Mucosa of rectum (tissue), 2 donors: Measurements from ENCODE around the gene TYW5.
"Not testable (repeated sequence)": the region's sequence is repeated elsewhere in the genome, so short reads cannot be mapped to it uniquely, and the experiment has no call there.

Experiments
- H3K27ac ChIP-seq, 2 donors: one replicate each; pipeline ENCODE4 v1.7.0; 2013; ENCODE audit warnings: inconsistent platforms in 2 of 2, low read depth in 2 of 2, low read length in 2 of 2
- H3K27me3 ChIP-seq, 2 donors: one replicate each; pipeline ENCODE4 v1.7.0; 2013; ENCODE audit warnings: low read length in 2 of 2; ENCODE audit not compliant: control insufficient read depth in 2 of 2, insufficient read depth in 2 of 2
- H3K36me3 ChIP-seq, 2 donors: one replicate each; pipeline ENCODE4 v1.7.0; 2013; ENCODE audit warnings: low read length in 2 of 2; ENCODE audit not compliant: control insufficient read depth in 2 of 2, insufficient read depth in 2 of 2
- H3K4me1 ChIP-seq, 2 donors: one replicate each; pipeline ENCODE4 v1.7.0; 2013; ENCODE audit warnings: low read length in 2 of 2, mild to moderate bottlenecking in 1 of 2; ENCODE audit not compliant: control insufficient read depth in 2 of 2, insufficient read depth in 2 of 2
- H3K4me3 ChIP-seq, 2 donors: one replicate each; pipeline ENCODE4 v1.7.0; 2013; ENCODE audit warnings: low read length in 2 of 2
- H3K9ac ChIP-seq, 2 donors: one replicate each; pipeline ENCODE4 v1.7.0; 2013; ENCODE audit warnings: low read length in 2 of 2, low read depth in 1 of 2, mild to moderate bottlenecking in 1 of 2
- H3K9me3 ChIP-seq, 2 donors: one replicate each; pipeline ENCODE4 v1.7.0; 2013; ENCODE audit warnings: low read length in 2 of 2; ENCODE audit not compliant: control insufficient read depth in 2 of 2
- donor health status: healthy.
- donor health status: Normal muscosa, but diverticular disease.

TYW5 gene

DNA sequence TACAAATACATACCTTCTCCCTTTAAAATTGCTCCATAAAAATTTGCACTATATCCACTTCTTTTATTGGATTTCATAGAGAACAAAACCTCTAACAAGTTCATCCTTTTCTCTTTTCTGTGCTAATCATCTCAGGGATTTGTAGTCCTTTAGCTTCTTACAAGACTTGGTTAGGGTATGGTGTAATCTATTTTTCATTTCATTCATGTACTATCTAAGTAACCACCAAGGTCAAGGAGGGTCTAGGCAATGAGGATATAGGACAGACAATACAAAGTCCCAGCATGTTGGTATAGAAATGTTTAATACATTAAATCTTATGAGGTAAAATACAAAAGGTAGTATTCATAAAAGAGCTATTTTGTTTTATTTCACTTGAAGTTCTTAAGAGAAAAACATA is 26.7 kb downstream of the TYW5 start:
- no peak overlapping the region for H3K27ac ChIP-seq

DNA sequence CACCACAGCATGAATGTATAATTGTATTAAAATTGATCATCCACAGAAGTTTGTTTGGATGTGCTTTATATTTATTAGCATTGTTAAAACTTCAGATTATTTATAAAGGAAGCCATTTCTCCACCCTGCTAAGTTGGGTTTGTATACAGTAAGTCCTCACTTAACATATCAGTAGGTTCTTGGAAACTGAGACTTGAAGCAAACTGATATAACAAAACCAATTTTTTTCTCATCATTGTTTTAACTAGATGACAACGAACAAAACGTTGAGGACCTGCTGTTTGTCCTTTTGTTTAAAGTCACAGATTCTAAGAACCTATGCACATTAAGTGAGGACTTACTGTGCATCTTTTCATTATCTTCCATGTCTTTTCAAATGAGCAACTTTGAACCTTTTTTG is 27.1 kb downstream of the TYW5 start:
- no peak overlapping the region for H3K27ac ChIP-seq
- peaks cover 14 to 17% of the 10 kb centered on the region in 2 donors for H3K36me3 ChIP-seq
- H3K4me1 ChIP-seq: no peaks in the 10 kb centered on the region
- H3K9ac ChIP-seq: no peak overlapping the region
- H3K9me3 ChIP-seq: no peaks in the 10 kb centered on the region
- no peak overlapping the region for H3K4me3 ChIP-seq
- H3K27me3 ChIP-seq: no peaks in the 10 kb centered on the region

More for the DNA sequence above, 26.7 kb downstream of the TYW5 start:
- Histone ChIP-seq H3K36me3 (peaks cover 14 to 17% of the 10 kb centered on the region in 2 donors), H3K4me1 (no peaks in the 10 kb centered on the region), H3K27me3 (no peaks in the 10 kb centered on the region), H3K9ac (no peak overlapping the region), H3K9me3 (no peaks in the 10 kb centered on the region), H3K4me3 (no peak overlapping the region)

GRCh38 chr2:199926806-199927205 is 28.5 kb downstream of the TYW5 start:
- no peaks in the 10 kb centered on the region for H3K9me3 ChIP-seq
- H3K36me3 ChIP-seq: peaks cover 3 to 7% of the 10 kb centered on the region in 2 donors
- H3K4me1 ChIP-seq: no peaks in the 10 kb centered on the region
- no peaks in the 10 kb centered on the region for H3K27me3 ChIP-seq
- H3K9ac ChIP-seq: no peak overlapping the region
- no peak overlapping the region for H3K27ac ChIP-seq
- H3K4me3 ChIP-seq: no peak overlapping the region

GRCh38 chr2:199923924-199924323 is 31.4 kb downstream of the TYW5 start:
- H3K9ac ChIP-seq: no peak overlapping the region
- H3K4me1 ChIP-seq: no peaks in the 10 kb centered on the region
- H3K9me3 ChIP-seq: no peaks in the 10 kb centered on the region
- H3K27ac ChIP-seq: no peak overlapping the region
- H3K27me3 ChIP-seq: no peaks in the 10 kb centered on the region
- H3K36me3 ChIP-seq: peaks cover 5 to 8% of the 10 kb centered on the region in 2 donors
- H3K4me3 ChIP-seq: no peak overlapping the region

DNA sequence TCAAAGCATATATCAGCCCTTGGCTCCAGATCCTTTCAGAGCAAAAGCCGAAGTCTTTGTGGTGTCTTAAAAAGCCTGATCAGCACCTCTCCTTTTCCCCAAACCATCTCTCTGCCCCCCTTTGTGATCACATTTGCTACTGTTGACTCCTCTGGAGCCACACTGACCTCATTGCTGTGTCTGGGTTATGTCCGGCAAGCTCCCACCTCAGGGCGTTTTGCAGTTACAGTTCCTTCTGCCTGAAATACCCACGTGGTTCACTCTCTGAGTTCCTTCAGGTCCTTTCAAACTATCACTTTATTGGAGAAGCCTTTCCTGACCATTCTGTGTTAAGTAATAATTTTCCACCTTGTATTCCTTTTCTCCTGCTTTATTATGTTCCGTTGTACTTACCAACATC is 32.4 kb downstream of the TYW5 start:
- Histone ChIP-seq H3K4me3 (no peak overlapping the region), H3K27ac (no peak overlapping the region), H3K9me3 (no peaks in the 10 kb centered on the region), H3K36me3 (peaks cover 5 to 12% of the 10 kb centered on the region in 2 donors), H3K9ac (no peak overlapping the region), H3K4me1 (no peaks in the 10 kb centered on the region), H3K27me3 (no peaks in the 10 kb centered on the region)

DNA sequence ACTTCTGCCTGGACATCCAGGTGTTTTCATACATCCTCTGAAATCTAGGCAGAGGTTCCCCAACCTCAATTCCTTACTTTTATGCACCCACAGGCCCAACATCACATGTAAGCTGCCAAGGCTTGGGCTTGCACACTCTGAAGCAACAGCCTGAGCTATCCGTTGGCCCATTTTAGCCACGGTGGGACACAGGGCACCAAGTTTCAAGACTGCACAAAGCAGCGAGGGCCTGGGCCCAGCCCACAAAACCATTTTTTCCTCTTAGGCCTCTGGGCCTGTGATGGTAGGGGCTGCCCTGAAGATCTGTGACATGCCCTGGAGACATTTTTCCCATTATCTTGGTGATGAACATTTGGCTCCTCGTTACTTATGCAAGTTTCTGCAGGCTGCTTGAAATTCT is 38.3 kb downstream of the TYW5 start:
- Histone ChIP-seq H3K4me1 (peaks cover 4 to 5% of the 10 kb centered on the region in 2 donors), H3K27ac (no peak overlapping the region), H3K9me3 (no peaks in the 10 kb centered on the region), H3K4me3 (no peak overlapping the region), H3K9ac (no peak overlapping the region), H3K27me3 (no peaks in the 10 kb centered on the region), H3K36me3 (peaks cover 5 to 17% of the 10 kb centered on the region in 2 donors)

DNA sequence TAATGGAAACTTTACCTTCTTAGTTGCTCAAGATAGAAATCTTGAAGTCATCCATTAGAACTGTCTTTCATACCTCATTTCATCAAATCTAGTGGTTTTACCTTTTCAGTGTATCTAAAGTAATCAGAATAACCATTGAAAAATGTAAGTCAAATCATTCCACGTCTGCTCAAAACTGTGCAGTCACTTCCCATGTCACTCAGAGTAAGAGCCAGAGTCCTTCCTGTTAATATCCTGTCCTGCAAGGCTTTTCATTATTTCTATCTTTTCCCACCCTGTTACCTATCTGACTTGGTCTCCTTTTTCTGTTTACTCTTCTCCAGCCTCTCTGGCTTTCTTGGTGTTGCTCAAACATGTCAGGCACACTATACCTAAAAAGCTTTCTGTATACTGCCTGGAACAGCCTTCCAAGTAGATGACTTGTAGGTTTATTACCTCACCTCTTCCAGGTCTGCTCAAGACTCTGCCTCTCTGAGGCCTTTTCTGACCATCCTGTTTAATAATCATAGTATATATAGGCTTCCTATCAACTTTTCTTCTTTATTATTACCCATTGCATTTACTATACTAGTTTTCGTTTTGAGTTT is 40.8 kb downstream of the TYW5 start:
- Histone ChIP-seq H3K4me3 (no peak overlapping the region), H3K4me1 (peaks cover 6 to 10% of the 10 kb centered on the region in 2 donors), H3K36me3 (peaks cover 5 to 13% of the 10 kb centered on the region in 2 donors), H3K27me3 (no peaks in the 10 kb centered on the region), H3K27ac (no peak overlapping the region), H3K9ac (no peak overlapping the region), H3K9me3 (no peaks in the 10 kb centered on the region)

- H3K36me3 ChIP-seq, H3K27me3 ChIP-seq, H3K27ac ChIP-seq, H3K9me3 ChIP-seq: not testable (repeated sequence)
- peaks cover 6 to 10% of the 10 kb centered on the region in 2 donors for H3K4me1 ChIP-seq
- H3K4me3 ChIP-seq: peak overlapping the region in 1 of 2 donors; percentile 95
- peak overlapping the region in 1 of 2 donors; percentile 95 for H3K9ac ChIP-seq
Measured at GRCh38 chr2:199912553-199913114, 42.7 kb downstream of the TYW5 start.

DNA sequence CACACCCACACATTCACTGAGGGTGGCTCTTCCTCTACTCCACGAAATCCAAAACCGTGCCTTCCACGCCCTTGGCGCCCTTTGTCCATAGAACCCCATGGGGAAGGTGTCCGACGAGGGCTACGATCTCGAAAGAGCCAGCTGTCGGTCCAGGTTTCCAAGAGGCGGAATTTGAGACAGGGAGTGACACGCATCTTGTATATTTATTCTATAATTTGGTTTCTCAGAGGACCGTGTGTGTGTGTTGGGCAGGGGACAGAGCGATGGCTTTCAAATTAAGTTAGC is 43.5 kb downstream of the TYW5 start:
- H3K4me1 ChIP-seq: peaks cover 6 to 10% of the 10 kb centered on the region in 2 donors
- H3K27me3 ChIP-seq: no peaks in the 10 kb centered on the region
- H3K36me3 ChIP-seq: no peaks in the 10 kb centered on the region
- no peaks in the 10 kb centered on the region for H3K9me3 ChIP-seq
- peak overlapping the region; percentile 97 to 98 for H3K27ac ChIP-seq
- H3K4me3 ChIP-seq: peak overlapping the region; percentile 81 to 95
- peak overlapping the region; percentile 94 to 95 for H3K9ac ChIP-seq

- Histone ChIP-seq H3K9me3 (no peaks in the 10 kb centered on the region), H3K36me3 (no peaks in the 10 kb centered on the region), H3K9ac (peak within 1 kb of the TSS; percentile 94 to 95), H3K27me3 (no peaks in the 10 kb centered on the region), H3K4me1 (peaks cover 6 to 10% of the 10 kb centered on the region in 2 donors), H3K4me3 (peak within 1 kb of the TSS; percentile 81 to 95), H3K27ac (peak within 1 kb of the TSS; percentile 97 to 98)
Measured at GRCh38 chr2:199911052-199911876, 44.0 kb downstream of the TYW5 start, which contains the start of gene C2orf69. Gene C2orf69 (plus strand): TSS chr2:199911293. CDS start chr2:199911439, 146 bp downstream.
